ENCODE data around the gene ABCC6.
"Not testable (repeated sequence)": the region's sequence is repeated elsewhere in the genome, so short reads cannot be mapped to it uniquely, and the experiment has no call there.

The ABCC6 gene

DNA sequence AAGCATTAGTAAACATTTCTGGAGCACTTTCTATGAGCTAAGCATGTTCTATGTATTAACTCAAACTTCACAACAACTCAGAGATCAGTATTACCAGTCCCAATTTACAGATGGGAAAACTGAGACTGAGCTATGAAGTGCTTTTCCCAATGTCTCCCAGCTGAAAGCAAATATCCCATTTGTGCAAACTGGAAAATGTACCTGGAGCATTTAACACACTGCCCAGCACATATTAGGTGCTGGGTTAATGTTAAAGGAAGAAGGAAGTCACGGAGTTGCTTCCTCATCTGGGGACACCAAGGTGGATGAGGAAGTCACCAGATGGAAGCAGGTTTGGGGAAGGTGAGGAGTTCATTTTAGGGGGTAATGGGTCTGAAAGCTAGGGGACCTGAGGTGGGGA is 66.1 kb downstream of the ABCC6 start:
- no peak for TF ChIP-seq Cebpa-rat (IDR thresholded peaks at IDR 0.05)
- Histone ChIP-seq H4K20me1 (no peaks in the 10 kb centered on the region), H3K9ac (no peak overlapping the region), H3K27me3 (no peaks in the 10 kb centered on the region), H3K4me1 (peaks cover 9% of the 10 kb centered on the region; the same call in 1 of the 2 replicates), H3K36me3 (no peaks in the 10 kb centered on the region), H3K4me2 (no peak overlapping the region), H3K27ac (no peak overlapping the region), H3K9me3 (peaks cover 60% of the 10 kb centered on the region), H3K4me3 (no peak overlapping the region)

- H3K4me1 ChIP-seq: peaks cover 11% of the 10 kb centered on the region; the same call in 1 of the 2 replicates
- no peaks in the 10 kb centered on the region for H3K36me3 ChIP-seq
- no peak for TF ChIP-seq Cebpa-rat (IDR thresholded peaks at IDR 0.05)
- H3K9ac ChIP-seq: no peak overlapping the region
- H3K9me3 ChIP-seq: peaks cover 41% of the 10 kb centered on the region
- H3K27ac ChIP-seq: no peak overlapping the region
- no peaks in the 10 kb centered on the region for H4K20me1 ChIP-seq
- H3K27me3 ChIP-seq: no peaks in the 10 kb centered on the region
- no peak overlapping the region for H3K4me3 ChIP-seq
- no peak overlapping the region for H3K4me2 ChIP-seq
Observed at GRCh38 chr16:16155234-16155633, 68.1 kb downstream of the ABCC6 start.

GRCh38 chr16:16154281-16154951 is 68.9 kb downstream of the ABCC6 start:
- Histone ChIP-seq H3K27ac (peak overlapping the region; percentile 11; the same call in 1 of the 2 replicates), H3K9ac (no peak overlapping the region)
- TF ChIP-seq Cebpa-rat (IDR thresholded peaks at IDR 0.05): no peak

GRCh38 chr16:16153000-16153399 is 70.3 kb downstream of the ABCC6 start:
- Histone ChIP-seq H3K9me3 (peaks cover 19% of the 10 kb centered on the region), H3K4me1 (peaks cover 33% of the 10 kb centered on the region)
- not testable (repeated sequence) for H3K4me3 ChIP-seq, H3K27me3 ChIP-seq, H3K4me2 ChIP-seq, H3K36me3 ChIP-seq, H3K9ac ChIP-seq, H3K27ac ChIP-seq, H4K20me1 ChIP-seq

More at GRCh38 chr16:16154281-16154951, 68.9 kb downstream of the ABCC6 start:
- H4K20me1 ChIP-seq: no peaks in the 10 kb centered on the region
- no peak overlapping the region for H3K4me3 ChIP-seq
- no peaks in the 10 kb centered on the region for H3K27me3 ChIP-seq
- no peak overlapping the region for H3K4me2 ChIP-seq
- H3K36me3 ChIP-seq: no peaks in the 10 kb centered on the region
- H3K9me3 ChIP-seq: peaks cover 33% of the 10 kb centered on the region
- H3K4me1 ChIP-seq: peaks cover 19% of the 10 kb centered on the region; the same call in 1 of the 2 replicates

DNA sequence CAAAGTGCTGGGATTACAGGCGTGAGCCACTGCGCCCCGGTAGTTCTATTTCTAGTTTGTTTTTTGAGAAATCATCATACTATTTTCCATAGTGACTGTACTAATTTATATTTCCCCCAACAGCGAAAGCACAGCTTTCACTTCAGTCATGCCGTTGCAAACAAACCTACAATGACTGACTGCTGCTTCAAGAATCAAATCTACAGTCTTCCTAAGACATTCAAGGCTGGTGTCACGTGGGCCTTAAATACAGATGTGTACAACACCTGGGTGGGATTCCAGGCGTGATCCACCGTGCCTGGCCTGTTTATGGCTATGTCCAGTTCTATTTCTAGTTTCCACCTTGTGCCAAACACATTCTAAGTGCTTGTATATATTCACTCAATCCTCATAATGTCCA is 72.0 kb downstream of the ABCC6 start:
- H3K9ac ChIP-seq: no peak overlapping the region
- H3K4me1 ChIP-seq: peaks cover 50% of the 10 kb centered on the region
- TF ChIP-seq Cebpa-rat (IDR thresholded peaks at IDR 0.05): no peak
- no peak overlapping the region for H3K4me3 ChIP-seq
- H3K9me3 ChIP-seq: peaks cover 2% of the 10 kb centered on the region
- no peak overlapping the region for H3K27ac ChIP-seq
- H4K20me1 ChIP-seq: peaks cover 18% of the 10 kb centered on the region
- no peaks in the 10 kb centered on the region for H3K27me3 ChIP-seq
- H3K4me2 ChIP-seq: no peak overlapping the region
- H3K36me3 ChIP-seq: peaks cover 7% of the 10 kb centered on the region

GRCh38 chr16:16150878-16151152 is 72.5 kb downstream of the ABCC6 start:
- Histone ChIP-seq H3K27me3 (no peaks in the 10 kb centered on the region), H4K20me1 (peaks cover 18% of the 10 kb centered on the region), H3K9me3 (no peaks in the 10 kb centered on the region), H3K4me2 (no peak overlapping the region), H3K36me3 (peaks cover 12% of the 10 kb centered on the region), H3K27ac (no peak overlapping the region), H3K4me1 (peaks cover 55% of the 10 kb centered on the region), H3K4me3 (no peak overlapping the region), H3K9ac (no peak overlapping the region)
- no peak for TF ChIP-seq Cebpa-rat (IDR thresholded peaks at IDR 0.05)

GRCh38 chr16:16150117-16150877 is 73.0 kb downstream of the ABCC6 start:
- peaks cover 18% of the 10 kb centered on the region for H3K36me3 ChIP-seq
- H3K9ac ChIP-seq: 0 out of 2 replicates have a peak overlapping the region, but pooled peaks have one; percentile 15
- no peak overlapping the region for H3K4me3 ChIP-seq
- peaks cover 59% of the 10 kb centered on the region for H3K4me1 ChIP-seq
- no peaks in the 10 kb centered on the region for H3K27me3 ChIP-seq
- peak overlapping the region; percentile 58 for H3K27ac ChIP-seq
- no peaks in the 10 kb centered on the region for H3K9me3 ChIP-seq
- TF ChIP-seq Cebpa-rat (IDR thresholded peaks at IDR 0.05): no peak
- peaks cover 20% of the 10 kb centered on the region for H4K20me1 ChIP-seq
- H3K4me2 ChIP-seq: peak overlapping the region; percentile 12; the same call in 1 of the 2 replicates

- H3K27ac ChIP-seq: peak overlapping the region; percentile 58
- H3K36me3 ChIP-seq: peaks cover 23% of the 10 kb centered on the region
- peaks cover 59% of the 10 kb centered on the region for H3K4me1 ChIP-seq
- 0 out of 2 replicates have a peak overlapping the region, but pooled peaks have one; percentile 15 for H3K9ac ChIP-seq
- no peaks in the 10 kb centered on the region for H3K9me3 ChIP-seq
- no peaks in the 10 kb centered on the region for H3K27me3 ChIP-seq
- peak overlapping the region; percentile 12; the same call in 1 of the 2 replicates for H3K4me2 ChIP-seq
- TF ChIP-seq Cebpa-rat (IDR thresholded peaks at IDR 0.05): no peak
- no peak overlapping the region for H3K4me3 ChIP-seq
- H4K20me1 ChIP-seq: peaks cover 26% of the 10 kb centered on the region
Observed at GRCh38 chr16:16149710-16150116, 73.6 kb downstream of the ABCC6 start.

- H3K9me3 ChIP-seq: no peaks in the 10 kb centered on the region
- peak overlapping the region; percentile 72 for H3K27ac ChIP-seq
- H3K27me3 ChIP-seq: no peaks in the 10 kb centered on the region
- peaks cover 26% of the 10 kb centered on the region for H4K20me1 ChIP-seq
- H3K4me3 ChIP-seq: no peak overlapping the region
- peaks cover 33% of the 10 kb centered on the region for H3K36me3 ChIP-seq
- H3K4me1 ChIP-seq: peaks cover 59% of the 10 kb centered on the region
- no peak for TF ChIP-seq Cebpa-rat (IDR thresholded peaks at IDR 0.05)
- H3K9ac ChIP-seq: peak overlapping the region; percentile 8; the same call in 1 of the 2 replicates
- H3K4me2 ChIP-seq: peak overlapping the region; percentile 83
Observed at GRCh38 chr16:16148755-16149154, 74.5 kb downstream of the ABCC6 start.

DNA sequence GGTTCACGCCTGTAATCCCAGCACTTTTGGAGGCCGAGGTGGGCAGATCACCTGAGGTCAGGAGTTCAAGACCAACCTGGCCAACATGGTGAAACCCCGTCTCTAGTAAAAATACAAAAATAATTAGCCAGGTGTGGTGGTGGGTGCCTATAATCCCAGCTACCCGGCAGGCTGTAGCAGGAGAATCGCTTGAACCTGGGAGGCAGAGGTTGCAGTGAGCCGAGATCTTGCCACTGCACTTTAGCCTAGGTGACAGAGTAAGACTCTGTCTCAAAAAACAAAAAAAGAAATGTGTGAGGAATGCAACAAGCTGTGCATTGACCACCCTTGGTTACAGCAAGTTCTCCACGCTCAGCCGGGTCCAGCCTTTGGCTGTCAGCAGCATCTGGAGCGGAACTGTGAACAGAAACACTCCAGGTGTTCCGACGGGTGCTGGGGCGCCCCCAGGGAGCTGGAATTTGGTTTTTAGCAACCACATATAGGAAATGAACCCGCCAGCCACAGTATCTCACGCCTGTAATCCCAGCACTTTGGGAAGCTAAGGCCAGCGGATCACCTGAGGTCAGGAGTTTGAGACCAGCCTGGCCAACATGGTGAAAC is 75.2 kb downstream of the ABCC6 start:
- not testable (repeated sequence) for H3K9me3 ChIP-seq, H3K4me3 ChIP-seq, H3K27me3 ChIP-seq
- peak overlapping the region; percentile 83 for H3K4me2 ChIP-seq
- H3K4me1 ChIP-seq: peaks cover 66% of the 10 kb centered on the region
- peak overlapping the region; percentile 39 for H3K9ac ChIP-seq
- H3K27ac ChIP-seq: peak overlapping the region; percentile 72
- peaks cover 26% of the 10 kb centered on the region for H4K20me1 ChIP-seq
- H3K36me3 ChIP-seq: peaks cover 38% of the 10 kb centered on the region

Data from BLaER1 (cell line).